A549 treated with Hydrocortisone at 1 μM for 4 hours (cell line): Measurements from ENCODE around the gene SAA4. TPM values are rescaled to one million over a fixed set of nuclear protein-coding genes. Genes with fewer than 3 reads are reported as not detected.

Source experiments
- total RNA-seq: library from RNA; stranded (reverse); fragments of 200-300 nt; extraction: Qiagen RNA extraction; gene quantifications from 5 replicates; pipeline ENCODE4 v1.2.3, GENCODE V29; 2022

Gene SAA4
- not detected in 5 replicates for total RNA-seq

GRCh38 chr11:18236664-18237356 is at the start of gene SAA4:
Gene SAA4 (minus strand): TSS chr11:18236802. CDS start chr11:18235926, 876 bp downstream.

GRCh38 chr11:18265949-18266348 is 29.3 kb upstream of the SAA4 start, which contains the start of gene SAA1:
Gene SAA1 (plus strand): TSS chr11:18266264. CDS start chr11:18266888, 624 bp downstream.

GRCh38 chr11:18248561-18248960 is 12.0 kb upstream of the SAA4 start, which contains the start of gene SAA2:
Gene SAA2 (minus strand): TSS chr11:18248668. CDS start chr11:18248011, 657 bp downstream.

Other genes with a start within 250 kb of the SAA4 start
- gene SERGEF, start 223.8 kb downstream of the SAA4 start, total RNA-seq, result 15.6 to 18.5 TPM (median 16.5 TPM) in 5 replicates
- 0.03 to 0.15 TPM (median 0.05 TPM) in 4 of 5 replicates, not detected in the other for gene TPH1, start 190.5 kb downstream of the SAA4 start, total RNA-seq
- gene SAAL1, start 130.7 kb downstream of the SAA4 start, total RNA-seq, result 37.5 to 45.4 TPM (median 39.3 TPM) in 5 replicates
- 0.09 TPM in 1 of 5 replicates, not detected in the others for gene MRGPRX3, start 104.2 kb downstream of the SAA4 start, total RNA-seq
- gene MRGPRX4, start 64.0 kb downstream of the SAA4 start, total RNA-seq, result not detected in 5 replicates
- gene SAA2, start 11.9 kb upstream of the SAA4 start, total RNA-seq, result 0.15 to 0.31 TPM (median 0.22 TPM) in 4 of 5 replicates, not detected in the other
- 2.4 to 4.0 TPM (median 3.4 TPM) in 5 replicates for gene SAA1, start 29.5 kb upstream of the SAA4 start, total RNA-seq
- gene HPS5, start 85.3 kb upstream of the SAA4 start, total RNA-seq, result 12.4 to 18.0 TPM (median 14.4 TPM) in 5 replicates
- gene GTF2H1, start 85.8 kb upstream of the SAA4 start, total RNA-seq, result 34.1 to 41.3 TPM (median 37.7 TPM) in 5 replicates
- 2,733 to 4,246 TPM (median 3,146 TPM) in 5 replicates for gene LDHA, start 157.8 kb upstream of the SAA4 start, total RNA-seq
- gene LDHC, start 175.5 kb upstream of the SAA4 start, total RNA-seq, result not detected in 5 replicates
- gene LDHAL6A, start 219.1 kb upstream of the SAA4 start, total RNA-seq, result not detected in 5 replicates